KMS-11 (cell line): ENCODE data around the gene SH3BP4.

ENCODE experiments used
- H2AFZ ChIP-seq: fragments of 200-600 bp; sonication (generic); 2 replicates; pipeline ENCODE4 v1.6.1; 2016; ENCODE audit warnings: antibody characterized with exemption, mixed run types, low read depth
- H3K27ac ChIP-seq: fragments of 200-600 bp; sonication (generic); 2 replicates; pipeline ENCODE4 v1.6.1; 2016; ENCODE audit warnings: mild to moderate bottlenecking, mixed run types
- H3K27me3 ChIP-seq: fragments of 200-600 bp; sonication (generic); 2 replicates; pipeline ENCODE4 v1.6.1; 2017; ENCODE audit warnings: mild to moderate bottlenecking, low read depth, mixed run types, moderate library complexity; ENCODE audit not compliant: insufficient read depth
- H3K36me3 ChIP-seq: fragments of 200-600 bp; sonication (generic); 2 replicates; pipeline ENCODE4 v1.6.1; 2017; ENCODE audit warnings: mild to moderate bottlenecking, mixed run types; ENCODE audit not compliant: insufficient read depth
- H3K4me1 ChIP-seq: fragments of 200-600 bp; sonication (generic); 2 replicates; pipeline ENCODE4 v1.6.1; 2016; ENCODE audit warnings: mild to moderate bottlenecking, low read depth, mixed run types; ENCODE audit not compliant: poor library complexity, severe bottlenecking
- H3K4me2 ChIP-seq: fragments of 200-600 bp; sonication (generic); 2 replicates; pipeline ENCODE4 v1.7.0; 2016; ENCODE audit warnings: mild to moderate bottlenecking, mixed run types
- H3K4me3 ChIP-seq: fragments of 200-600 bp; sonication (generic); IDR thresholded peaks from 2 replicates; pipeline ENCODE4 v1.6.1; 2017; ENCODE audit warnings: low read depth, low read length, mixed read lengths; ENCODE audit not compliant: insufficient read depth
- H3K79me2 ChIP-seq: fragments of 200-600 bp; sonication (generic); 2 replicates; pipeline ENCODE4 v1.6.1; 2016; ENCODE audit warnings: low read depth, mixed run types; ENCODE audit not compliant: insufficient read depth
- H3K9ac ChIP-seq: fragments of 200-600 bp; sonication (generic); 2 replicates; pipeline ENCODE4 v1.6.1; 2016; ENCODE audit warnings: mild to moderate bottlenecking, mixed run types
- H4K20me1 ChIP-seq: fragments of 200-600 bp; sonication (generic); 2 replicates; pipeline ENCODE4 v1.6.1; 2016; ENCODE audit warnings: mild to moderate bottlenecking, mixed run types; ENCODE audit not compliant: insufficient read depth
- TF ChIP-seq, protein P1 (sequence below): fragments of 200-600 bp; sonication (generic); conservative IDR thresholded peaks from 2 replicates; pipeline ENCODE4 v1.6.1; 2017; ENCODE audit warnings: low read depth, mild to moderate bottlenecking, antibody characterized with exemption, low read length, moderate library complexity, mixed read lengths

Gene SH3BP4

GRCh38 chr2:234991793-234992192 lies 40.0 kb downstream of the SH3BP4 start:
- Histone ChIP-seq H3K27ac (no peak overlapping the region), H4K20me1 (no peaks in the 10 kb centered on the region), H3K79me2 (0 out of 2 replicates have a peak, but pooled peaks cover 10% of the 10 kb centered on the region), H3K4me1 (peaks cover 30% of the 10 kb centered on the region), H3K4me3 (no peak overlapping the region), H3K27me3 (no peaks in the 10 kb centered on the region), H3K9ac (no peak overlapping the region), H3K36me3 (no peaks in the 10 kb centered on the region), H2AFZ (no peak overlapping the region), H3K4me2 (no peak overlapping the region)
- TF ChIP-seq, protein P1, sequence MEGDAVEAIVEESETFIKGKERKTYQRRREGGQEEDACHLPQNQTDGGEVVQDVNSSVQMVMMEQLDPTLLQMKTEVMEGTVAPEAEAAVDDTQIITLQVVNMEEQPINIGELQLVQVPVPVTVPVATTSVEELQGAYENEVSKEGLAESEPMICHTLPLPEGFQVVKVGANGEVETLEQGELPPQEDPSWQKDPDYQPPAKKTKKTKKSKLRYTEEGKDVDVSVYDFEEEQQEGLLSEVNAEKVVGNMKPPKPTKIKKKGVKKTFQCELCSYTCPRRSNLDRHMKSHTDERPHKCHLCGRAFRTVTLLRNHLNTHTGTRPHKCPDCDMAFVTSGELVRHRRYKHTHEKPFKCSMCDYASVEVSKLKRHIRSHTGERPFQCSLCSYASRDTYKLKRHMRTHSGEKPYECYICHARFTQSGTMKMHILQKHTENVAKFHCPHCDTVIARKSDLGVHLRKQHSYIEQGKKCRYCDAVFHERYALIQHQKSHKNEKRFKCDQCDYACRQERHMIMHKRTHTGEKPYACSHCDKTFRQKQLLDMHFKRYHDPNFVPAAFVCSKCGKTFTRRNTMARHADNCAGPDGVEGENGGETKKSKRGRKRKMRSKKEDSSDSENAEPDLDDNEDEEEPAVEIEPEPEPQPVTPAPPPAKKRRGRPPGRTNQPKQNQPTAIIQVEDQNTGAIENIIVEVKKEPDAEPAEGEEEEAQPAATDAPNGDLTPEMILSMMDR, result no peak

DNA sequence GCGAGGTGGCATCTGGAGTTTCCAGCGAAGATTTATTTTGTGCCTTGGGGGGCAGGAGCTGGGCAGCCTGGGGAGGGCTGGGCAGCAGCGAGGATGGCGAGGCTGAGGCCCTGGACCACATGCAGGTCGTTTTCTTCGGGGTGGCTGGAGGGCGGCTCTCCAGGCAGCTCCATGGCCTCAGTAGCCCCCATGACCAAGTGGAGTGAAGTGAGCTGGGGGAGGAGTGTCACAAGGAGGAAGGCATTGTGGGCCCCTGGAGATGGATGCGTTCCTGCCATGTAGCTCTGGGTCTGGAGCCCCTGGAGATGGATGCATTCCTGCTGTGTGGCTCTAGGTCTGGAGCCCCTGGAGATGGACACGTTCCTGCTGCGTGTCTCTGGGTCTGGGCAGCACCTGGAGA lies 40.4 kb downstream of the SH3BP4 start:
- no peak overlapping the region for H3K9ac ChIP-seq
- 0 out of 2 replicates have a peak, but pooled peaks cover 10% of the 10 kb centered on the region for H3K79me2 ChIP-seq
- no peaks in the 10 kb centered on the region for H3K27me3 ChIP-seq
- TF ChIP-seq, protein P1, result no peak
- no peaks in the 10 kb centered on the region for H4K20me1 ChIP-seq
- H3K4me2 ChIP-seq, result no peak overlapping the region
- no peak overlapping the region for H2AFZ ChIP-seq
- peaks cover 30% of the 10 kb centered on the region for H3K4me1 ChIP-seq
- no peak overlapping the region for H3K27ac ChIP-seq
- no peaks in the 10 kb centered on the region for H3K36me3 ChIP-seq
- no peak overlapping the region for H3K4me3 ChIP-seq

- TF ChIP-seq, protein P1, result no peak
- H3K27me3 ChIP-seq, result no peaks in the 10 kb centered on the region
- peak overlapping the region; percentile 83 for H3K27ac ChIP-seq
- peak overlapping the region; percentile 97 for H3K4me2 ChIP-seq
- H2AFZ ChIP-seq, result peak overlapping the region; percentile 58; the same call in 1 of the 2 replicates
- no peaks in the 10 kb centered on the region for H4K20me1 ChIP-seq
- H3K4me1 ChIP-seq, result peaks cover 30% of the 10 kb centered on the region
- H3K36me3 ChIP-seq, result no peaks in the 10 kb centered on the region
- peak overlapping the region; percentile 55; the same call in 1 of the 2 replicates for H3K9ac ChIP-seq
- H3K79me2 ChIP-seq, result 0 out of 2 replicates have a peak, but pooled peaks cover 10% of the 10 kb centered on the region
- peak overlapping the region; percentile 7 for H3K4me3 ChIP-seq
Measured at GRCh38 chr2:234992624-234993349, 41.0 kb downstream of the SH3BP4 start.

- Histone ChIP-seq H2AFZ (peak overlapping the region; percentile 58), H3K4me3 (peak overlapping the region; percentile 7), H3K4me1 (peaks cover 30% of the 10 kb centered on the region), H3K9ac (peak overlapping the region; percentile 55; the same call in 1 of the 2 replicates), H4K20me1 (no peaks in the 10 kb centered on the region), H3K4me2 (peak overlapping the region; percentile 97), H3K27ac (peak overlapping the region; percentile 83), H3K36me3 (no peaks in the 10 kb centered on the region), H3K27me3 (no peaks in the 10 kb centered on the region), H3K79me2 (0 out of 2 replicates have a peak, but pooled peaks cover 10% of the 10 kb centered on the region)
- TF ChIP-seq, protein P1, result no peak
Measured at GRCh38 chr2:234993541-234993981, 41.7 kb downstream of the SH3BP4 start.
